GM13976 (cell line): ENCODE results near the gene TTYH2.

Experiments used
- DNase-seq: peaks from one replicate; pipeline ENCODE4 v3.0.0; 2012; ENCODE audit warnings: low spot score
- CTCF ChIP-seq: IDR thresholded peaks from 2 replicates; pipeline ENCODE4 v1.5.1; 2012; ENCODE audit warnings: borderline replicate concordance, mild to moderate bottlenecking; ENCODE audit not compliant: insufficient read depth; ENCODE audit errors: extremely low read depth, missing control alignments, control extremely low read depth
- in situ Hi-C: fragments of 300-500 bp; cut with MboI; formaldehyde crosslinking; loops from one replicate; pipeline ENCODE4 v1.12.0; 2022; ENCODE audit warnings: low sequenced_read_pairs, mixed read lengths, inconsistent platforms; ENCODE audit not compliant: unreplicated experiment

Gene TTYH2

DNA sequence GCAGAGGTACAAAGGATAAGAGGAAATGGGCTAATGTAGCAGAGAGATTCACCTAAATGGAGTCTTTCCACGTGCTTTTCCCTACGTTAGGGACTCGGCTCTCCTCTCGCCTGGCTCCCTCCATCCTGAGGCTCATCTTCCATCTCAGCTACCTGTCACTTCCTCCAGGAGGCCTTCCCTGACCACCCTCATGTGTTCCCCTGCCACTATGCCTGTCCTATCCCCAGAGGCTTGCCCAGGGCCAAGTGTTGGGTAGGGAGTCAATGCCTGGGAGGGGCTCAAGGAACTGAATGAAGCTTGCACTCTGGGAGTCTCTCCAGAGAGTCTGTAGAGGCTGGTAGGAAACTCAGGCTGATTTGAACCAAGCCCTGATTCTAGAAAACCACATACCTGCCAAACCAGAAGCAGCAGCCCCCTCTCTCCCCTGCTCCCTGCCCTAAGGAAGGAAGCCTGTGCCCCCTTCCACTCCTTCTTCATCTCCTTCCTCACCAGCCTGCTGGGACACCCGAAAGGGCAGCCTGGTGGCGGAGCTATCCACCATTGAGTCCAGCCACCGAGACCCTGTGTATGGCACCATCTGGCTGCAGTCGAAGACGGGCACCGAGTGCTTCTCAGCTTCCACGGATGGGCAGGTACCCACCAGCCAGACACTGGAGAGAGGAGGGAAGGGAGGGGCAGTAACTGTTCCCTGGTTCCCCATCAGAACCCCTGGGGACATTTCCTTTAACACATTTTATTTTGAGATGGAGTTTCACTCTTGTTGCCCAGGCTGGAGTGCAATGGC, 86.0 kb downstream of the TTYH2 start:
- in situ Hi-C loops, result loop anchor here (10.0 kb wide), 1 partner anchor 65 kb away; the partner anchor contains the start of genes BTBD17 and GPR142
- no peak for TF ChIP-seq CTCF
- no peak for DNase-seq

GRCh38 chr17:74303305-74303704, 89.9 kb downstream of the TTYH2 start:
- no peak for DNase-seq
- TF ChIP-seq CTCF, result no peak
- in situ Hi-C loops, result no loop called here

DNA sequence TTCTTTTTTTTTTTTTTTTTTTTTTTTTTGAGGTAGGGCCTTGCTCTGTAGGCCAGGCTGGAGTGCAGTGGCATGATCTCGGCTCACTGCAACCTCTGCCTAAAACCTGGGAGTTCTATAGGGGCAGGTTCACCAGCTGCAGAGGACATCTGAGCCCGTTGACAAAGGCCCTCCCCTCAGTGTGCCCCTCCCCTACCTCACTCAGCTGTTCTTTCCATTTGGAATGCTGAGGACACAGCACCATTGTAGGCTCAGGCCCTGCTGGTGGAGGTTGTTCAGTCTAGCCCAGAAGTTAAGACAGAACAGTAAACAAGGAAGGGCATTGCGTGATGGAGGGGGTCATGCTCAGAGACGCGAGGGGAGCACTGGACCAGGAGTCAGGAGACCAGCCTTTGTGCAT, 90.8 kb downstream of the TTYH2 start:
- in situ Hi-C loops, result no loop called here
- no peak for DNase-seq

GRCh38 chr17:74305865-74306654, 92.7 kb downstream of the TTYH2 start:
- in situ Hi-C loops, result no loop called here
- DNase-seq, result no peak
- TF ChIP-seq CTCF, result no peak

More for the DNA sequence above, 90.8 kb downstream of the TTYH2 start:
- TF ChIP-seq CTCF, result no peak

DNA sequence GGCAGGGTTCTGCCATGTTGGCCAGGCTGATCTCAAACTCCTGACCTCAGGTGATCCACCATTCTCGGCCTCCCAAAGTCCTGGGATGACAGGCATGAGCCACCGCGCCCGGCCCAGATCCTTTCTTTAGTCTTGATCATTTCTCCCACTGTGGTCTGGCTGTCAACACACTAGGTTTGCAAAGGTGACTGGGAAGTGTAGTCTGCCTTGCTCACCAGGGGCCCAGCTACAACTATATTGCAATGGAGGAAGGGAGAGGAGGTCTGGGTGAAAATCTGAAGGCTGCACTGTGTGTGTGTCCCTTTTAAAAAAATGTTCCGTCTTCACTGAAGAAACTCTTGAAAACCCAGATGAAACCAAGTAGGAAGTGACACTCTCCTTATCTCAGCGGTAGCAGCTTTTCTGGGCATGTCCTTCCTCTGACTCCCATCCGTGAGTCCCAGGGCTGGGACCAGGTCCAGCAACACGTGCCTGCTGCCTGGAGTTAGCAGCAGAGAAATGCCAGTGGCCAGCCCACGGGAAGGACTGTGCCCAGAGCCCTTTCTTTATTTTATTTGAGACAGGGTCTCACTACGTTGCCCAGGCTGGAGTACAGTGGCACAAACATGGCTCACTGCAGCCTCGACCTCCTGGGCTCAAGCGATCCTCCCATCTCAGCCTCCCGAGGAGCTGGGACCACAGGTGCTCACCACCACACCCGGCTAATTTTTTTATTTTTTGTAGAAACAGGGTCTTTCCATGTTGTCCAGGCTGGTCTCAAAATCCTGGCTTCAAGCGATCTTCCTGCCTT, 94.8 kb downstream of the TTYH2 start:
- in situ Hi-C loops, result no loop called here
- no peak for TF ChIP-seq CTCF
- DNase-seq, result no peak

DNA sequence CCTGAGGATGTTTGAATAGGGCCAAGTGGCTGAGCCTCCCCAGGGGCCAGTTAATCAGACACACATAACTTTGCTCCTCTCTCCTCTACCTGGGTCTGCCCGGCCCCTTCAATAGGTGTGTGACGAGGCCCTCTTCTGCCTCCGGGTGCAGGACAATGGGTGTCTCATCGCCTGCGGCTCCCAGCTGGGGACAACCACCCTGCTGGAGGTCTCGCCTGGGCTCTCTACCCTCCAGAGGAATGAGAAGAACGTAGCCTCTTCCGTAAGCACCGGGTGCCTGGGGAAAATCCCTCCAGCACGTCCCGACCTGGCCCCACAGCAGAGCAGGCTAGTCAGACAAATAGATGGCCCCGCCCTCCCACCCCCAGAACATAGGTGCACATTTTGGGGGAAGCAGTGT, 96.5 kb downstream of the TTYH2 start:
- no peak for DNase-seq
- no peak for TF ChIP-seq CTCF
- in situ Hi-C loops, result no loop called here
